ENCODE measurements around the gene POLR1D. TPM values are rescaled to one million over a fixed set of nuclear protein-coding genes. Genes with fewer than 3 reads are reported as not detected.
A peak's percentile ranks its signal among the peaks of the same experiment; 100 is the strongest.

Gene POLR1D
- total and polyA plus RNA-seq, 8 donors = 100 to 164 (median 143) TPM

- Histone ChIP-seq H3K27me3 (no peaks in the 10 kb centered on the region), H3K4me1 (no peaks in the 10 kb centered on the region), H3K27ac (no peak overlapping the region), H3K4me3 (no peak overlapping the region), H3K9me3 (peaks cover 0 to 19% of the 10 kb centered on the region in 2 donors), H3K36me3 (peaks cover 0 to 41% of the 10 kb centered on the region in 2 donors)
- ATAC-seq (no peak), DNase-seq (no peak)
- intact Hi-C loops (cut with DNase I) = no loop called here
- no peak for TF ChIP-seq CTCF (IDR thresholded peaks at IDR 0.05)
Observed at GRCh38 chr13:27650312-27650711, 28.6 kb downstream of the POLR1D start.

GRCh38 chr13:27654059-27654458 is 32.4 kb downstream of the POLR1D start:
- peaks cover 0 to 18% of the 10 kb centered on the region in 2 donors for H3K9me3 ChIP-seq
- intact Hi-C loops (cut with DNase I) = no loop called here
- H3K27ac ChIP-seq = peak overlapping the region in 1 of 2 donors; percentile 27
- H3K36me3 ChIP-seq = peaks cover 0 to 33% of the 10 kb centered on the region in 2 donors
- peak; percentile 37 for ATAC-seq
- no peaks in the 10 kb centered on the region for H3K4me1 ChIP-seq
- no peak for TF ChIP-seq CTCF (IDR thresholded peaks at IDR 0.05)
- no peak for DNase-seq
- no peak overlapping the region for H3K4me3 ChIP-seq
- H3K27me3 ChIP-seq = no peaks in the 10 kb centered on the region

DNA sequence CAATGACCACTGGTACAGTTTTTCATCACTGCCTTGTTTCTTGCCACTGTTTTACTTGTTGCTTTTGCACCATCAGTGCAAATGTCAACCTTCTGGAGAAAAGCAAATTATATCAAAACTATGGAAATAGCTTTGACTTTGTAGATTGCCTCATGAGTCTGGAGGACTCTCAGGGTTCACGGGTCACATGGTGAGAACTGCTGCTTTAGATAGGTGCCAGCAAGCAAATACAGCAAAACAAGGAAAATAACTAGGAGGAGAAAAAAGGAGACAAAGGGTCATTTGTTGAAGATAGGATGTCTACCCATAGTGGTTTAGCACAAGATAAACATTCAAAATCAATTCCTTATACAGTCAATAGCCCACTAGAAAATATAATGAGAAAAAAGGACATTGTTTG is 33.1 kb downstream of the POLR1D start:
- H3K9me3 ChIP-seq = peaks cover 0 to 10% of the 10 kb centered on the region in 2 donors
- H3K27ac ChIP-seq = peak overlapping the region in 1 of 2 donors; percentile 27
- H3K36me3 ChIP-seq = peaks cover 0 to 33% of the 10 kb centered on the region in 2 donors
- intact Hi-C loops (cut with DNase I) = no loop called here
- no peaks in the 10 kb centered on the region for H3K27me3 ChIP-seq
- ATAC-seq = peak; percentile 33
- DNase-seq = no peak
- no peak for TF ChIP-seq CTCF (IDR thresholded peaks at IDR 0.05)
- no peak overlapping the region for H3K4me3 ChIP-seq
- H3K4me1 ChIP-seq = no peaks in the 10 kb centered on the region

- peaks cover 0 to 10% of the 10 kb centered on the region in 2 donors for H3K36me3 ChIP-seq
- DNase-seq = no peak
- ATAC-seq = no peak
- H3K9me3 ChIP-seq = no peaks in the 10 kb centered on the region
- H3K4me1 ChIP-seq = no peaks in the 10 kb centered on the region
- H3K27ac ChIP-seq = no peak overlapping the region
- H3K4me3 ChIP-seq = no peak overlapping the region
- intact Hi-C loops (cut with DNase I) = no loop called here
- TF ChIP-seq CTCF (IDR thresholded peaks at IDR 0.05) = no peak
- H3K27me3 ChIP-seq = no peaks in the 10 kb centered on the region
Observed at GRCh38 chr13:27657724-27658123, 36.0 kb downstream of the POLR1D start.

- Histone ChIP-seq H3K27me3 (no peaks in the 10 kb centered on the region), H3K36me3 (peaks cover 0 to 10% of the 10 kb centered on the region in 2 donors), H3K27ac (no peak overlapping the region), H3K4me3 (no peak overlapping the region), H3K4me1 (no peaks in the 10 kb centered on the region), H3K9me3 (no peaks in the 10 kb centered on the region)
- peak in 1 of 4 donors; percentile 16 for DNase-seq
- ATAC-seq = no peak
- TF ChIP-seq CTCF (IDR thresholded peaks at IDR 0.05) = no peak
- intact Hi-C loops (cut with DNase I) = no loop called here
Observed at GRCh38 chr13:27658546-27658945, 36.9 kb downstream of the POLR1D start.
